WTC11 (cell line): ENCODE results near the gene ARRDC3. TPM values are rescaled to one million over a fixed set of nuclear protein-coding genes. Genes with fewer than 3 reads are reported as not detected.

ENCODE experiments used
- ATAC-seq: fragments of 200-7000 bp; cut with Tn5 transposase; 2 replicates; pipeline ENCODE4 v1.10.0; 2021; ENCODE audit warnings: mild to moderate bottlenecking, moderate library complexity
- CTCF ChIA-PET: fragments of 300-600 bp; sonication (Branson Sonifier 250); formaldehyde crosslinking; loops from one replicate; lab custom pipeline; 2021; ENCODE audit warnings: antibody characterized with exemption; lab: Charles Lee
- POLR2A ChIA-PET: fragments of 350-600 bp; sonication (Branson Sonifier 250); formaldehyde crosslinking; loops from one replicate; lab custom pipeline; 2021; ENCODE audit warnings: antibody characterized with exemption; lab: Charles Lee
- DNase-seq: peaks from one replicate; pipeline ENCODE4 v3.0.0; 2021; ENCODE audit warnings: low spot score
- H3K27ac Mint-ChIP-seq: 2 replicates; pipeline ENCODE4 v1.8.0; 2021; ENCODE audit warnings: mixed read lengths
- H3K27me3 Mint-ChIP-seq: 2 replicates; pipeline ENCODE4 v1.8.0; 2021; ENCODE audit warnings: low read depth, mild to moderate bottlenecking, moderate library complexity, mixed read lengths
- H3K36me3 Mint-ChIP-seq: 2 replicates; pipeline ENCODE4 v1.8.0; 2021; ENCODE audit warnings: mixed read lengths
- H3K4me1 Mint-ChIP-seq: 2 replicates; pipeline ENCODE4 v1.8.0; 2022; ENCODE audit warnings: mixed read lengths
- H3K4me3 Mint-ChIP-seq: 2 replicates; pipeline ENCODE4 v1.8.0; 2021; ENCODE audit warnings: mild to moderate bottlenecking, moderate library complexity, mixed read lengths
- H3K9me3 Mint-ChIP-seq: 2 replicates; pipeline ENCODE4 v1.8.0; 2021; ENCODE audit warnings: mixed read lengths
- ATF1 ChIP-seq: sonication (generic); formaldehyde crosslinking; IDR thresholded peaks from 2 replicates; pipeline ENCODE4 v1.8.1; 2023; ENCODE audit warnings: mild to moderate bottlenecking, moderate library complexity, missing genetic modification reagents
- CBFB ChIP-seq: sonication (generic); formaldehyde crosslinking; IDR thresholded peaks from 2 replicates; pipeline ENCODE4 v1.8.1; 2022; ENCODE audit warnings: mild to moderate bottlenecking, low read depth, missing genetic modification reagents
- CREM ChIP-seq: sonication (generic); formaldehyde crosslinking; IDR thresholded peaks from 2 replicates; pipeline ENCODE4 v1.8.1; 2022; ENCODE audit warnings: mild to moderate bottlenecking, missing genetic modification reagents, moderate library complexity
- IRF2 ChIP-seq: sonication (generic); formaldehyde crosslinking; IDR thresholded peaks from 2 replicates; pipeline ENCODE4 v1.8.0; 2022; ENCODE audit warnings: low read depth, missing genetic modification reagents, borderline replicate concordance
- NR1H2 ChIP-seq: sonication (generic); formaldehyde crosslinking; IDR thresholded peaks from 2 replicates; pipeline ENCODE4 v1.9.0; 2021; ENCODE audit warnings: mild to moderate bottlenecking, moderate library complexity, missing genetic modification reagents
- NR3C1 ChIP-seq: sonication (generic); formaldehyde crosslinking; conservative IDR thresholded peaks from 2 replicates; pipeline ENCODE4 v1.8.1; 2023; ENCODE audit warnings: low read depth, mild to moderate bottlenecking, missing genetic modification reagents
- OVOL2 ChIP-seq: fragments of 250-450 bp; sonication (Bioruptor Pico); IDR thresholded peaks from 2 replicates; pipeline ENCODE4 v1.9.0; 2021; ENCODE audit warnings: mild to moderate bottlenecking, borderline replicate concordance
- RORB ChIP-seq: fragments of 250-450 bp; sonication (Bioruptor Pico); IDR thresholded peaks from 2 replicates; pipeline ENCODE4 v1.9.0; 2021; ENCODE audit warnings: mild to moderate bottlenecking
- TEAD4 ChIP-seq: sonication (generic); formaldehyde crosslinking; IDR thresholded peaks from 2 replicates; pipeline ENCODE4 v1.8.0; 2022; ENCODE audit warnings: mild to moderate bottlenecking, missing genetic modification reagents
- TP53 ChIP-seq: sonication (generic); formaldehyde crosslinking; IDR thresholded peaks from 2 replicates; pipeline ENCODE4 v1.8.1; 2023; ENCODE audit warnings: mild to moderate bottlenecking, missing genetic modification reagents
- ZBTB21 ChIP-seq: sonication (generic); formaldehyde crosslinking; IDR thresholded peaks from 2 replicates; pipeline ENCODE4 v1.8.1; 2023; ENCODE audit warnings: mild to moderate bottlenecking, missing genetic modification reagents, borderline replicate concordance
- ZBTB43 ChIP-seq: sonication (generic); formaldehyde crosslinking; IDR thresholded peaks from 2 replicates; pipeline ENCODE4 v1.8.1; 2023; ENCODE audit warnings: mild to moderate bottlenecking, missing genetic modification reagents
- ZNF423 ChIP-seq: fragments of 250-450 bp; sonication (Bioruptor Pico); IDR thresholded peaks from 2 replicates; pipeline ENCODE4 v2.1.2; 2022; ENCODE audit warnings: mild to moderate bottlenecking, moderate library complexity
- ZNF671 ChIP-seq: fragments of 250-450 bp; sonication (Bioruptor Pico); IDR thresholded peaks from 2 replicates; pipeline ENCODE4 v1.8.0; 2021; ENCODE audit warnings: mild to moderate bottlenecking
- total RNA-seq: library from RNA; stranded (reverse); gene quantifications from 3 replicates; pipeline ENCODE4 v1.2.3, GENCODE V29; 2021
- TF ChIP-seq, protein P1 (sequence below): fragments of 250-450 bp; sonication (Bioruptor Pico); IDR thresholded peaks from 2 replicates; pipeline ENCODE4 v2.1.2; 2022; ENCODE audit warnings: mild to moderate bottlenecking, moderate library complexity
- TF ChIP-seq, protein P2 (sequence below): fragments of 250-450 bp; sonication (Bioruptor Pico); conservative IDR thresholded peaks from 2 replicates; pipeline ENCODE4 v1.9.0; 2021; ENCODE audit warnings: mild to moderate bottlenecking
- TF ChIP-seq, protein P3 (sequence below): fragments of 250-450 bp; sonication (Bioruptor Pico); IDR thresholded peaks from 2 replicates; pipeline ENCODE4 v1.9.0; 2021; ENCODE audit warnings: moderate library complexity, mild to moderate bottlenecking, inconsistent platforms, borderline replicate concordance
- TF ChIP-seq, protein P4 (sequence below): sonication (generic); formaldehyde crosslinking; IDR thresholded peaks from 2 replicates; pipeline ENCODE4 v1.8.1; 2023; ENCODE audit warnings: mild to moderate bottlenecking, moderate library complexity, missing genetic modification reagents
- TF ChIP-seq, protein P5 (sequence below): sonication (generic); formaldehyde crosslinking; IDR thresholded peaks from 2 replicates; pipeline ENCODE4 v1.8.1; 2022; ENCODE audit warnings: missing genetic modification reagents, borderline replicate concordance
- TF ChIP-seq, protein P6 (sequence below): sonication (generic); formaldehyde crosslinking; IDR thresholded peaks from 2 replicates; pipeline ENCODE4 v1.8.0; 2022; ENCODE audit warnings: missing genetic modification reagents

The ARRDC3 gene
- total RNA-seq, 1 experiment from 2014 or later, result 10.3 TPM

DNA sequence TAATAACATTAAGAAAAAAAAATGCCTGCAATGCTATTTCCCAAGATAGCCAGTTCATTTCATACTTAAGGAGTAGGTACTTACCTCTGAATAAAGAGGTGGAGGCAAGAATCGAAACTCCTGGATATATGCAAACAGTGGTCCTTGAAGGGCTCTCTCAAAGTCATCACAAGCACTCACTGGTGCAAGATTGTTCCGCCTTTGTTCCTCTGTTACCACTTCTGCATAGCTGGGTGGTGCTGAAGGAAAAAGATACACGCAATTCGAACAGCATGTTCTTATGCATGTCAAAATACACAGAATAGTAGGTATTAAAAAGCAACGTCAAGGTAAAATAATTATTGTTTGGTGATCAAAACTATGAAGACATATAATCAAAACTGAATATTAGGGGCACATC is 9.5 kb downstream of the ARRDC3 start (continued):
- TF ChIP-seq, protein P1, sequence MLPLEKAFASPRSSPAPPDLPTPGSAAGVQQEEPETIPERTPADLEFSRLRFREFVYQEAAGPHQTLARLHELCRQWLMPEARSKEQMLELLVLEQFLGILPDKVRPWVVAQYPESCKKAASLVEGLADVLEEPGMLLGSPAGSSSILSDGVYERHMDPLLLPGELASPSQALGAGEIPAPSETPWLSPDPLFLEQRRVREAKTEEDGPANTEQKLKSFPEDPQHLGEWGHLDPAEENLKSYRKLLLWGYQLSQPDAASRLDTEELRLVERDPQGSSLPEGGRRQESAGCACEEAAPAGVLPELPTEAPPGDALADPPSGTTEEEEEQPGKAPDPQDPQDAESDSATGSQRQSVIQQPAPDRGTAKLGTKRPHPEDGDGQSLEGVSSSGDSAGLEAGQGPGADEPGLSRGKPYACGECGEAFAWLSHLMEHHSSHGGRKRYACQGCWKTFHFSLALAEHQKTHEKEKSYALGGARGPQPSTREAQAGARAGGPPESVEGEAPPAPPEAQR (CRISPR knock-in tag), result no peak
- TF ChIP-seq IRF2 (CRISPR knock-in tag), result no peak
- no peak for TF ChIP-seq NR1H2 (CRISPR knock-in tag)
- no peak for TF ChIP-seq RORB (CRISPR knock-in tag)
- no peak for TF ChIP-seq CBFB (CRISPR knock-in tag)

- CTCF ChIA-PET, result interaction anchor here (0.9 kb wide), 2 partner anchors 12 to 128 kb away, joined by 3 read pairs; no protein-coding TSS in a partner anchor
- DNase-seq (no peak), ATAC-seq (no peak)
- Mint-ChIP-seq H3K27me3 (no peaks in the 10 kb centered on the region), H3K4me3 (no peak overlapping the region), H3K27ac (no peak overlapping the region), H3K36me3 (peaks cover 44% of the 10 kb centered on the region), H3K4me1 (no peaks in the 10 kb centered on the region), H3K9me3 (no peaks in the 10 kb centered on the region)
- POLR2A ChIA-PET, result interaction anchor here (1.1 to 4.7 kb wide), 2 partner anchors 7 to 10 kb away, joined by 4 to 23 read pairs; partner anchors contain the start of gene ARRDC3
- TF ChIP-seq, protein P2, sequence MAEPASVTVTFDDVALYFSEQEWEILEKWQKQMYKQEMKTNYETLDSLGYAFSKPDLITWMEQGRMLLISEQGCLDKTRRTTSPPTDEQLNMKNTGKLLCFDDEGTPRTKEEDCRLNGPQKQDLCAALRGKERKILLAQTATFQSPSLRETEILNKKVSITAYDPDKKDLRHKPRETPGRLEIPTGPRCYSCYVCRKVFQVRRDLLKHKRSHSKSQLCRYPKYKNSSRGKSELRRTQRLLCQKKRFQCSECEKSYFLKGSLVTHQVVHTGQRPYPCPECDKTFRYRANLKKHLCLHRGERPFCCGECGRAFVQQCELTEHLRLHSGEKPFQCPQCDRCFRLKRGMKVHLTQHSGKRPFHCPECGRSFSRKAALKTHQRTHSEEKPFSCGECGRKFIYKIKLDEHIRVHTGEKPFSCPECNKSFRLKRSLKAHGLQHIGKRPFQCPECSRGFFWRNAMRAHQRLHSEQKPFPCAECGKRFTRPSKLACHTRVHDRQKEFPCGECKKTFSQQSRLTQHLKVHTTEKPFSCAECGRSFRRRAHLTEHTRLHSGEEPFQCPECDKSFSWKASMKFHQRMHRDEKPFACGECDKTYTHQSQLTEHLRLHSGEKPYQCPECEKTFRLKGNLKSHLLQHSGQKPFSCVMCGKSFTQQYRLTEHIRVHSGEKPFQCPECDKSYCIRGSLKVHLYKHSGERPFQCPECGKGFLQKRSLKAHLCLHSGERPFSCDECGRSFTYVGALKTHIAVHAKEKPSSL (CRISPR knock-in tag), result no peak
- TF ChIP-seq NR3C1 (CRISPR knock-in tag), result no peak
- TF ChIP-seq OVOL2 (CRISPR knock-in tag), result no peak
- no peak for TF ChIP-seq ATF1 (CRISPR knock-in tag)
- no peak for TF ChIP-seq TEAD4 (CRISPR knock-in tag)
- no peak for TF ChIP-seq CREM (CRISPR knock-in tag)
Measured at GRCh38 chr5:91373006-91373405, 10.1 kb downstream of the ARRDC3 start.

- ATAC-seq, result no peak
- DNase-seq, result no peak
- no peaks in the 10 kb centered on the region for H3K4me1 Mint-ChIP-seq
- peaks cover 35% of the 10 kb centered on the region for H3K36me3 Mint-ChIP-seq
- H3K4me3 Mint-ChIP-seq, result no peak overlapping the region
- POLR2A ChIA-PET, result interaction anchor here (4.7 kb wide), 1 partner anchor 11 kb away, joined by 23 read pairs; no protein-coding TSS in a partner anchor
- H3K27me3 Mint-ChIP-seq, result no peaks in the 10 kb centered on the region
- no peak overlapping the region for H3K27ac Mint-ChIP-seq
- H3K9me3 Mint-ChIP-seq, result no peaks in the 10 kb centered on the region
- CTCF ChIA-PET, result interaction anchor here (1.3 kb wide), 1 partner anchor 50 kb away, joined by 3 read pairs; no protein-coding TSS in a partner anchor
- TF ChIP-seq TEAD4 (CRISPR knock-in tag) (no peak), TP53 (no peak), ZBTB43 (no peak), ZNF423 (CRISPR knock-in tag) (no peak), NR1H2 (CRISPR knock-in tag) (no peak), ZNF671 (no peak), CREM (CRISPR knock-in tag) (no peak), ZBTB21 (CRISPR knock-in tag) (no peak), NR3C1 (CRISPR knock-in tag) (no peak)
- TF ChIP-seq, protein P3, sequence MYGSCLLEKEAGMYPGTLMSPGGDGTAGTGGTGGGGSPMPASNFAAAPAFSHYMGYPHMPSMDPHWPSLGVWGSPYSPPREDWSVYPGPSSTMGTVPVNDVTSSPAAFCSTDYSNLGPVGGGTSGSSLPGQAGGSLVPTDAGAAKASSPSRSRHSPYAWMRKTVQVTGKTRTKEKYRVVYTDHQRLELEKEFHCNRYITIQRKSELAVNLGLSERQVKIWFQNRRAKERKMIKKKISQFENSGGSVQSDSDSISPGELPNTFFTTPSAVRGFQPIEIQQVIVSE (CRISPR knock-in tag), result no peak
- TF ChIP-seq, protein P4, sequence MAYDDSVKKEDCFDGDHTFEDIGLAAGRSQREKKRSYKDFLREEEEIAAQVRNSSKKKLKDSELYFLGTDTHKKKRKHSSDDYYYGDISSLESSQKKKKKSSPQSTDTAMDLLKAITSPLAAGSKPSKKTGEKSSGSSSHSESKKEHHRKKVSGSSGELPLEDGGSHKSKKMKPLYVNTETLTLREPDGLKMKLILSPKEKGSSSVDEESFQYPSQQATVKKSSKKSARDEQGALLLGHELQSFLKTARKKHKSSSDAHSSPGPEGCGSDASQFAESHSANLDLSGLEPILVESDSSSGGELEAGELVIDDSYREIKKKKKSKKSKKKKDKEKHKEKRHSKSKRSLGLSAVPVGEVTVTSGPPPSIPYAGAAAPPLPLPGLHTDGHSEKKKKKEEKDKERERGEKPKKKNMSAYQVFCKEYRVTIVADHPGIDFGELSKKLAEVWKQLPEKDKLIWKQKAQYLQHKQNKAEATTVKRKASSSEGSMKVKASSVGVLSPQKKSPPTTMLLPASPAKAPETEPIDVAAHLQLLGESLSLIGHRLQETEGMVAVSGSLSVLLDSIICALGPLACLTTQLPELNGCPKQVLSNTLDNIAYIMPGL (CRISPR knock-in tag), result no peak
- TF ChIP-seq, protein P5, sequence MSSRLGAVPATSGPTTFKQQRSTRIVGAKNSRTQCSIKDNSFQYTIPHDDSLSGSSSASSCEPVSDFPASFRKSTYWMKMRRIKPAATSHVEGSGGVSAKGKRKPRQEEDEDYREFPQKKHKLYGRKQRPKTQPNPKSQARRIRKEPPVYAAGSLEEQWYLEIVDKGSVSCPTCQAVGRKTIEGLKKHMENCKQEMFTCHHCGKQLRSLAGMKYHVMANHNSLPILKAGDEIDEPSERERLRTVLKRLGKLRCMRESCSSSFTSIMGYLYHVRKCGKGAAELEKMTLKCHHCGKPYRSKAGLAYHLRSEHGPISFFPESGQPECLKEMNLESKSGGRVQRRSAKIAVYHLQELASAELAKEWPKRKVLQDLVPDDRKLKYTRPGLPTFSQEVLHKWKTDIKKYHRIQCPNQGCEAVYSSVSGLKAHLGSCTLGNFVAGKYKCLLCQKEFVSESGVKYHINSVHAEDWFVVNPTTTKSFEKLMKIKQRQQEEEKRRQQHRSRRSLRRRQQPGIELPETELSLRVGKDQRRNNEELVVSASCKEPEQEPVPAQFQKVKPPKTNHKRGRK (CRISPR knock-in tag), result no peak
- TF ChIP-seq, protein P6, sequence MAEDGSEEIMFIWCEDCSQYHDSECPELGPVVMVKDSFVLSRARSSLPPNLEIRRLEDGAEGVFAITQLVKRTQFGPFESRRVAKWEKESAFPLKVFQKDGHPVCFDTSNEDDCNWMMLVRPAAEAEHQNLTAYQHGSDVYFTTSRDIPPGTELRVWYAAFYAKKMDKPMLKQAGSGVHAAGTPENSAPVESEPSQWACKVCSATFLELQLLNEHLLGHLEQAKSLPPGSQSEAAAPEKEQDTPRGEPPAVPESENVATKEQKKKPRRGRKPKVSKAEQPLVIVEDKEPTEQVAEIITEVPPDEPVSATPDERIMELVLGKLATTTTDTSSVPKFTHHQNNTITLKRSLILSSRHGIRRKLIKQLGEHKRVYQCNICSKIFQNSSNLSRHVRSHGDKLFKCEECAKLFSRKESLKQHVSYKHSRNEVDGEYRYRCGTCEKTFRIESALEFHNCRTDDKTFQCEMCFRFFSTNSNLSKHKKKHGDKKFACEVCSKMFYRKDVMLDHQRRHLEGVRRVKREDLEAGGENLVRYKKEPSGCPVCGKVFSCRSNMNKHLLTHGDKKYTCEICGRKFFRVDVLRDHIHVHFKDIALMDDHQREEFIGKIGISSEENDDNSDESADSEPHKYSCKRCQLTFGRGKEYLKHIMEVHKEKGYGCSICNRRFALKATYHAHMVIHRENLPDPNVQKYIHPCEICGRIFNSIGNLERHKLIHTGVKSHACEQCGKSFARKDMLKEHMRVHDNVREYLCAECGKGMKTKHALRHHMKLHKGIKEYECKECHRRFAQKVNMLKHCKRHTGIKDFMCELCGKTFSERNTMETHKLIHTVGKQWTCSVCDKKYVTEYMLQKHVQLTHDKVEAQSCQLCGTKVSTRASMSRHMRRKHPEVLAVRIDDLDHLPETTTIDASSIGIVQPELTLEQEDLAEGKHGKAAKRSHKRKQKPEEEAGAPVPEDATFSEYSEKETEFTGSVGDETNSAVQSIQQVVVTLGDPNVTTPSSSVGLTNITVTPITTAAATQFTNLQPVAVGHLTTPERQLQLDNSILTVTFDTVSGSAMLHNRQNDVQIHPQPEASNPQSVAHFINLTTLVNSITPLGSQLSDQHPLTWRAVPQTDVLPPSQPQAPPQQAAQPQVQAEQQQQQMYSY (CRISPR knock-in tag), result no peak
Measured at GRCh38 chr5:91369480-91369879, 13.6 kb downstream of the ARRDC3 start.
